Sigmoid colon (tissue), 4 donors: ENCODE data around the gene PROC.

Experiments used
- EP300 ChIP-seq, 4 donors: sonication (generic); formaldehyde crosslinking; IDR thresholded peaks; one replicate each; pipeline ENCODE4 v1.6.1; 2017; ENCODE audit warnings: antibody characterized with exemption in 4 of 4
- POLR2A ChIP-seq, 2 donors: fragments of 450-650 bp; IDR thresholded peaks; one replicate each; pipeline ENCODE4 v1.6.1; 2016; ENCODE audit warnings: antibody characterized with exemption in 2 of 2, mild to moderate bottlenecking in 2 of 2, moderate library complexity in 2 of 2
- TF ChIP-seq, protein P1 (sequence below), 4 experiments: fragments of 450-650 bp in 3 of 4; fragments of 200-600 bp in 1 of 4; IDR thresholded peaks; one replicate each; pipeline ENCODE4 v1.5.1; 2016 to 2019; ENCODE audit warnings: antibody characterized with exemption in 4 of 4, mild to moderate bottlenecking in 3 of 4, moderate library complexity in 2 of 4

DNA sequence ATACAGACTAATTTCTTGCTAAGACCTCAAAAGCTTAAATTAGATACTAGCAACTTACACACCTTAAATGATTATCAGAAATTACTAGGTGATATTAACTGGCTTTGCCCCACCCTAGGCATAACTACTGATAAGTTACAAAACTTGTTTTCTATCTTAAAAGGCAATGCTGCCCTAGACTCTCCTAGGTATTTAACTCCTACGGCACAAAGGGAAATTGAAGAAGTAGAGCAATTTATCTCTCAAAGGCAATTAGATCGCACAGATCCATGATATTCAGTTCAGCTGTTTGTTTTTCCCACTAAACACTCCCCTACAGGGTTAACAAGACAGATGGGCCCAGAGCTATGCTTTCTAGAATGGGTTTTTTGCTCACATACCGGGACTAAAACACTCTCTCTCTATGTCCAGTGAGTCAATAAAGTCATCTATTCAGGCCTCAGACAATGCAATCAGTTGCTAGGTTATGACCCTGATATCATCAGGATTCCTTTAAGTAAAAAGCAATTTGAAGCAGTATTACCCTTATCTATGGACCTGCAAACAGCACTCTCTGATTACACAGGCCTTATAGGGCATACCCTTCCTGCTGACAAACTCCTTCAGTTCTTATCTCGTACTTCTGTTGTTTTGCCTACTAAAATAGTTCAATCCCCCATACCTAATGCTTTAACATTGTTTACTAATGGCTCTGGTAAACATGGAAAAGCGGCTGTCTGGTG is 44.7 kb upstream of the PROC start:
- TF ChIP-seq, protein P1, sequence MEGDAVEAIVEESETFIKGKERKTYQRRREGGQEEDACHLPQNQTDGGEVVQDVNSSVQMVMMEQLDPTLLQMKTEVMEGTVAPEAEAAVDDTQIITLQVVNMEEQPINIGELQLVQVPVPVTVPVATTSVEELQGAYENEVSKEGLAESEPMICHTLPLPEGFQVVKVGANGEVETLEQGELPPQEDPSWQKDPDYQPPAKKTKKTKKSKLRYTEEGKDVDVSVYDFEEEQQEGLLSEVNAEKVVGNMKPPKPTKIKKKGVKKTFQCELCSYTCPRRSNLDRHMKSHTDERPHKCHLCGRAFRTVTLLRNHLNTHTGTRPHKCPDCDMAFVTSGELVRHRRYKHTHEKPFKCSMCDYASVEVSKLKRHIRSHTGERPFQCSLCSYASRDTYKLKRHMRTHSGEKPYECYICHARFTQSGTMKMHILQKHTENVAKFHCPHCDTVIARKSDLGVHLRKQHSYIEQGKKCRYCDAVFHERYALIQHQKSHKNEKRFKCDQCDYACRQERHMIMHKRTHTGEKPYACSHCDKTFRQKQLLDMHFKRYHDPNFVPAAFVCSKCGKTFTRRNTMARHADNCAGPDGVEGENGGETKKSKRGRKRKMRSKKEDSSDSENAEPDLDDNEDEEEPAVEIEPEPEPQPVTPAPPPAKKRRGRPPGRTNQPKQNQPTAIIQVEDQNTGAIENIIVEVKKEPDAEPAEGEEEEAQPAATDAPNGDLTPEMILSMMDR (IDR thresholded peaks at IDR 0.05): no peak
- TF ChIP-seq EP300 (IDR thresholded peaks at IDR 0.05) (no peak), POLR2A (IDR thresholded peaks at IDR 0.05) (no peak)
